ENCODE measurements around the gene DRD4. TPM values are rescaled to one million over a fixed set of nuclear protein-coding genes. Genes with fewer than 3 reads are reported as not detected.

Gene DRD4
- total RNA-seq (2014; rRNA removed; shearing (Covaris generic)) = 0.34 and 0.92 TPM in 2 replicates

DNA sequence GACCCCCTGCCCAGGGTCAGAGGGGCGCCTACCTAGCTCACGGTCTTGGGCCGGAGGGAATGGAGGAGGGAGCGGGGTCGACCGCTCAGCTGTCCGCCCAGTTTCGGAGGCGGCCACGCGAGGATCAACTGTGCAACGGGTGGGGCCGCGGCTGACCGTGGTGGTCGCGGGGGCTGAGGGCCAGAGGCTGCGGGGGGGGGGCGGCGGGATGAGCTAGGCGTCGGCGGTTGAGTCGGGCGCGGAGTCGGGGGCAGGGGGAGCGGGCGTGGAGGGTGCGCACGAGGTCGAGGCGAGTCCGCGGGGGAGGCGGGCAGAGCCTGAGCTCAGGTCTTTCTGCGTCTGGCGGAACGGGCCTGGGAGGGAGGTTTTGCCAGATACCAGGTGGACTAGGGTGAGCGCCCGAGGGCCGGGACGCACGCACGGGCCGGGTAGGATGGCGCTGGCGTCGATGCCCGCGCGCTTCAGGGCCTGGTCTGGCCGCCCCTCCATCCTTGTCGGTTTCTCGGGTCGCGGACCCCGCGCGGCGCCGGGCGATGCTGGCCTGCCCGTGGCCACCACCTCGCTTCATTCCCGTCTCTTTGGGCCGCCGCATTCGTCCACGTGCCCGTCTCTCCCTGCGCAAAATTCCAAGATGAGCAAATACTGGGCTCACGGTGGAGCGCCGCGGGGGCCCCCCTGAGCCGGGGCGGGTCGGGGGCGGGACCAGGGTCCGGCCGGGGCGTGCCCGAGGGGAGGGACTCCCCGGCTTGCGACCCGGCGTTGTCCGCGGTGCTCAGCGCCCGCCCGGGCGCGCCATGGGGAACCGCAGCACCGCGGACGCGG lies at the start of gene DRD4:
TSS of gene DRD4 (plus strand) at position 759 of the 822 bp plus-strand sequence. CDS start at position 795, 36 bp downstream.
- DNase-seq (ENCODE audit: low spot score) = no peak

DNA sequence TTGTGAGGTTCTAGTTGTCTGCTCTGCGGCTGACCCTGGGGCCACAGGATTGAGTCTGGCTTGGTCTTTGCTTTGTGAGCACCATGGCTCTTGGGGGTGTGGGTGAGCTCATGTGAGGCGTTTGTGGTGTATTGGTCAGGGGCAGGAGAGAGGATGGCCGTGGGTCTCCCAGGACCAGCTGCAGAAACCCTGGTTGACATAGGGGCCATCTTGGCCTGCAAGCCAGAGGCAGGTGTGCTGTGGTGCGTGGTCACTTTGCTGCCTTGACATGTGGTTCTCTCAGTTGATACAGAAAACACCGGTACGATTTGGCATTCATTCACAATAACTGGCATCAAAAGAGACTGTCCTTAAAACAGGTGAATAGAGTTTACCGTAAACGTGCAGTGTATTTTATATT lies 49.5 kb upstream of the DRD4 start:
- no peak for DNase-seq (ENCODE audit: low spot score)

DNA sequence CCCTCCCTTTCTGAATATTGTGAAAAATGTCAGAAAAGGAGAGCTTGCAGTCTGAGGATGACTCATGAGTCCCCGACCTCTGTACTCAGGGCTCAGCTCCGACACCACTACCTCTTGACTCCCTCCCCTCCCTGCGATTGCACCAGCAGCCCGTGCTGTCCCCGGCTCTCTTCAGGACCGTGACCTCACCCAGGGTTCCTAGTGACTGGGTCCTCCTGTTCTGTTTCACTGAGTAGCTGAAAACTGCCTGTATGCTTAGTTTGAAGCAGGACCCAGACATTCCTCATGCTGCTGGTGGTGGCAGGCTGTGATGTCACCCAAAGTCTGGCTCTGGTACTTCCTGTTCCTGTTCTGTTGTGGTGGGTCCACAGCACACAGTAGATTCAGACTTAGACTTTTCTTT lies 49.1 kb upstream of the DRD4 start:
- DNase-seq (ENCODE audit: low spot score) = peak; percentile 49

DNA sequence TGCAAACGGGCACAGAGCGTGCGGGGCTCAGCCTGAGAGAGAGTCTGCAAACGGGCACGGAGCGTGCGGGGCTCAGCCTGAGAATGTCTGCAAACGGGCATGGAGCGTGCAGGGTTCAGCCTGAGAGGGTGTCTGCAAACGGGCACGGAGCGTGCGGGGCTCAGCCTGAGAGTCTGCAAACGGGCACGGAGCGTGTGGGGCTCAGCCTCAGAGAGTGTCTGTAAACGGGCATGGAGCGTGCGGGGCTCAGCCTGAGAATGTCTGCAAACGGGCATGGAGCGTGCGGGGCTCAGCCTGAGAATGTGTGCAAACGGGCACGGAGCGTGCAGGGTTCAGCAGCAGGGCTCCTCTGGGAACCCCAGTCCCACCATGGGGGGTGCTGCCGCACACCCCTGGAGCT lies 47.3 kb upstream of the DRD4 start:
- DNase-seq (ENCODE audit: low spot score) = no peak

DNA sequence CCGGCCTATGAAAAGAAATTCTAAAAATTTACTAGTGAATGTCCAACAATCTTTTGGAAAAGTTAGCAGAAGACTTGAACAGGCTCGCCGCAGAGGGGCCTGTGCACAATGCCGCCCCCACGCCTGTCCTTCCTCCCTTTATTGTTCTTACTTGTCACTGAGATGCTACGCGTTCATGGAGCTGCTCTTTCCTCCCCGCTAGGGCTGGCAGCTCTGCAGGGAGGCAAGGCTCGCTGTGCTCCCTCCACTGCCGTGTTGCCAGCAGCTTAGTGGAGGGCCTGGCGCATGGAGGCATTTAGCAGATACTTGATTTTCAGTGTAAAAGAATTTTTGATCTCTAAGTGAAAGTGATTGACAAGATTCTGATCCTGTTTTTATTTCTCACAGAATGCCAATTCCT lies 46.1 kb upstream of the DRD4 start:
- no peak for DNase-seq (ENCODE audit: low spot score)

DNA sequence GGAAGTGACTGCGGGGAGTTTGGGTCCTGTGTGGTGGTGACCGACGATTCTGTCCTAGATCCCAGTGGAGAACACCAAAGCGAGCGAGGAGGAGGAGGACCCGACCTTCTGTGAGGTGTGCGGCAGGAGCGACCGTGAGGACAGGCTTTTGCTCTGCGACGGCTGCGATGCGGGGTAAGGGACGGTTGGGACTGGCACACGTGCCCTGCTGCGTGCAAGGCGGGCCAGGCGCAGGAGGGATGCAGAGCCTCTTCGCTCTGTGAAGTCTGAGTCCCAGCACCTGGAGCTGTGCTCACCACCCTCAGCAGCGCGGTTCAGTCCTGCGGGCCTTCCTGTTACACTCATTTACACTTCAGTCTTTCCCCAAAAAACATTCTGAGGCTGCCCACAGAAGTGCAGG lies 44.6 kb upstream of the DRD4 start:
- no peak for DNase-seq (ENCODE audit: low spot score)

DNA sequence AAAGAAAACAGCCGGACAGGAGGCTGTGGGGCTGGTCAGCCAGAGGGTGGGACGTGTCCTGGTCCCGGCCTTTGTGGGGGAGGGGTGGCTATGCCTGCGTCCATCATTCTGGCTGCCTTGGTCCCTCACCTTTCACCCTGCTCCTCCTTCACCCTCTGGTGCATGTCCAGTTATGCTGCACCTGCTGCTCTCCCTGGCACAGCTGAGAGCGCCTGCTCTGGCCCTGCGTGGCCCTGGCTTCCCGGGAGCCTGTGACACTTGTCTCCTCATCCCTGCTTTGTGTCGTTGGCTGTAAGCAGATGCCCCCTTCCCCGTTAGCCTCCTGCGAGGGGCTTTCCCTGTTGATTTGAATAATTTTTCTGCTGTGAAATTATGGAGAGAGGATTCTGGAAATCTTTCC lies 44.2 kb upstream of the DRD4 start:
- no peak for DNase-seq (ENCODE audit: low spot score)

DNA sequence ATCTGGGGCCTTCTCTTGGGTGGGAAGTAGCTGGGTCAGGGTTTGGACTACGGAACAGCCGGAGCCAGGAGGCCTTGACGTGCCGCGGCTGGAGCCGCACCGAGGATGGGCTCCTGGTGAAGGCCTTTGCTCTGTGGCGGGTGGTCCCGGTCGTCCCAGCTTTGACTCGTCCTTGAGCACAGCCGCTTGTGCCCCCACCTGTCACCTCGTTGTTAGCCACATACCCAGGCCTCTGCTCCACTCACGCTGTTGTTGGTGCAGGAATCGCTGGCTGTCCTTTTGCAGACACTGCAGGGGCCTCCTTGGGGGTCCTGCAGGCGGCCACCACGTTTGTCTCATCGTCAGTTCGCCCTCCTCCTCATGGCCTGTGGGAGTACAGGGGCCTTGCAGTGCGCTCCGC lies 43.7 kb upstream of the DRD4 start:
- no peak for DNase-seq (ENCODE audit: low spot score)

DNA sequence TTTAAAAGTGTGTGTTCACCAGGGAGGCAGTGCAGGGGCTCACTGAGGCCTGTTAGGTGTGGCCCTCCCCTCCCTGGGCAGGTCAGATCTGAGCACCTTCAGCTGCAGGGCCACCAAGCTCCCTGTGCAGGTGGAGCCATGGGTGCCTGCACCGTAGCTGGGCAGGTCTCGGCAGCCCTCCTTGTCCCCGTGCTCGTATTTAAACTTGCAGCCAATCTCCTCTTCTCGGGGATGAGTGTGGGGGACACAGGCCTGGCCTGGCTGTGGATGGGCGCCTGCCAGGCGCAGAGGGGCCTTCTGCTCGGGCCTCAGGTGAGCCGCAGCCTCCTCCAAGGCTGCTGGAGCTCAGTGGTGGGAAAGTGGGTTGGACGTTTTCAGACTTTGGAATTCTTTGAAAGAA lies 41.7 kb upstream of the DRD4 start:
- DNase-seq (ENCODE audit: low spot score) = no peak

DNA sequence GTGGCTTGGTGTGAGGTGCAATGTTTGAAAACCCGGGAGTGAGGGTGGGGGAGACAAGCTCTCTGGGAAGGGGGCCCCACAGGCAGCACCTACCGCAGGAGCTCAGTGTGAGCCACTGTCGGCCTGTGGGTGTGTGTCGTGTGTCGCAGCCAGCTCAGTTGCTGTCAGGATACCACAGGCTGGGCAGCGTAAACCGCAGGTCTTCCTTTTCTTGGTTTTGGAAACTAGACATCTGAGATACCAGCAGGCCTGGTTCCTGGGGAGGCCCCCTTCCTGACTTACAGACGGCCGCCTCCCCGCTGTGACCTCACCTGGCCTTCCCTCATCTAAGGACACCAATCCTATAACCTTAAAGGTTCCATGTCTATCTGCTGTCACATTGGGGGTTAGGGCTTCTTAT lies 40.7 kb upstream of the DRD4 start:
- no peak for DNase-seq (ENCODE audit: low spot score)

DNA sequence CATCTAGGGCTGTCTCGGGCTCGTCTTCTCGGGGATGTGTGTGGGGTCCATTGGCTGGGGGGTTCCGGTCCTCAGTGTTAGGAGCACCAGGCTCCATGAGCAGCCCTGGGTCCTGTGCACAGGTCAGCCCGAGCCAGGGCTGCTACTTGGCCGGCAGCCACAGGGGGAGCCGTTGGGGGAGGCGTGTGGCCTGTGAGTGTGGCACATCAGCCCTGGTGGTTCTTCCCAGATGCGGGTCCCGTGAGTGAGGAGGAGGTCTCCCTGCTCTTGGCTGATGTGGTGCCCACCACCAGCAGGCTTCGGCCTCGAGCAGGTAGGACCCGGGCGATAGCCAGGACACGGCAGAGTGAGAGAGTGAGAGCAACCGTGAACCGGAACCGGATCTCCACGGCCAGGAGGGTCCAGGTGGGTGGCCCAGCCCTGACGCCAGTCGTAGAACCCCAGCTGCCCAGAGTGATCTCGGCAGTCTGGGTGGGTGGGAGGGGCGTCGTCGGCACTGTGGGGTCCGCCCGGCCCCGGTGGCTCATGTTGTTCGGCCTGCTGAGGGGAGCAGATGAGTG lies 39.8 kb upstream of the DRD4 start:
- DNase-seq (ENCODE audit: low spot score) = no peak

DNA sequence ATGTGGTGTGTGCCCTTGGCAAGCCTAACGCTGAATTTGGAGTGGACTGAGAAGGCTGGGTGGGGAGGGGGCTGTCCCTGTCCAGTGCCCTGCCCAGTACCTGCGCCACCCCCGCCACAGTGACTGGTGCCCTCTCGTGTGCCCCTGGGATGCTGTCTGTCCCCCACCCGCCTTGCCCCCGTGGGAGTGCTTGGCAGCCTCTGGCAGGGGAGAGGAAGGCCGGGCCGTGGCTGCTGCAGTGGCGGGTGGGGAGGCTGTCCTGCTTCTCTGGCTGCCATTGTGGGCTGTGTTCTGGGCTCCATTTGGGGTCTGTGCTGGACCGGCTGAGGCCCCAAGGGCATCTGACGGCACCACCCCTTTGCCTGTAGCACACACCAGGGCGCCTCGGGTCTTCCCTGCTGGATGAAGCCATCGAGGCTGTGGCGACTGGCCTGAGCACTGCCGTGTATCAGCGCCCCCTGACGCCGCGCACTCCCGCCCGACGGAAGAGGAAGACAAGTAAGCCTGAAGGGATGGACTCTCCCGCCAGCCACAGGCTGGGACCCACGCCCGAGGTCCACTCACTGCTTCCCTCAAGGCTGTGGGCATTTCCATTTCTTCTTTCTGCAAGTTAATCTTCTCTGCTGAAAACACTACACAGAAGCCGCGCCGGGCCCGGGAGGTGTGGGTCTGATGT lies 38.9 kb upstream of the DRD4 start:
- no peak for DNase-seq (ENCODE audit: low spot score)

DNA sequence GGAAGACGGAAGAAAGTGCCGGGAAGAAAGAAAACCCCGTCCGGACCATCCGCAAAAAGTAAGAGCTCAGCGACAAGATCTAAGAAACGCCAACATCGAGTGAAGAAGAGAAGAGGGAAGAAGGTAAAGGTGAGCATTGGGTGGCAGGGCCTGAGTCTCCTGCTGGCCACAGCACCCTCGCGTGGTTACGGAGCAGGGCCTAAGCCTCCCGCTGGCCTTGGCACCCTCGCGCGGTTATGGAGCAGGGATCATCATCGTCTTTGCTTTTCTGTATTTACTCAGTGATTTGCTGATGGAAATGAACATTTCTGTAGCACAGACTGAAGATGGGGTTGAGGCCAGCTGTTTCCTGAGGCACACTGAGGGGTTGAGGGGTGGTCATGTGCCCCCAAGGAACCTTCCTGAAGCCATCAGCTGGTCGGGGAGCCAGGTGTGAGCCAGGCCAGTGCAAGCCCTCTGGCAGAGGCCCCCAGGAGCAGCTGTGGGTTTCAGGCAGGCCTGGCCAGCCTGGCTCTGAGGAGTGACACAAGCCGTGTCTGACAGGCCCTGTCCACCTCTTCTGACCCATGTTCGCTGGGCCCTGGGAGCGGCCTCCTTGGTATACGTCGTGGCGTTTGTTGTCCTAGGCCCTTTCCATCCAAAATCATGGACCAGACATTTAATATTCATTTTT lies 35.4 kb upstream of the DRD4 start:
- no peak for DNase-seq (ENCODE audit: low spot score)

DNA sequence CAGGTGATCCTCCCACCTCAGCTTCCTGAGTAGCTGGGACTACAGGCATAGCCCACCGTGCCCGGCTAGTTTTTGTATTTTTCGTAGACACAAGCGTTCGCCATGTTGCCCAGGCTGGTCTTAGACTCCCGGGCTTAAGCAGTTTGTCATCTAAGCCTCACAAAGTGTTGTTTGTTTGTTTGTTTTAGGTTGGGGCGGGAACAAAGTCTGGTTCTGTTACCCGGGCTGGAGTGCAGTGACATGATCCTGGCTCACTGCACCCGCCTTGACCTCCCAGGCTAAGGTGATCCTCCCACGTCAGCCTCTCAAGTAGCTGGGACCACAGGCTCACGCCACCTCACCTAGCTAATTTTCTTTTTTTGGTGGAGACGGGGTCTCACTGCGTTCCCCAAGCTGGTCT lies 33.9 kb upstream of the DRD4 start:
- DNase-seq (ENCODE audit: low spot score) = no peak

DNA sequence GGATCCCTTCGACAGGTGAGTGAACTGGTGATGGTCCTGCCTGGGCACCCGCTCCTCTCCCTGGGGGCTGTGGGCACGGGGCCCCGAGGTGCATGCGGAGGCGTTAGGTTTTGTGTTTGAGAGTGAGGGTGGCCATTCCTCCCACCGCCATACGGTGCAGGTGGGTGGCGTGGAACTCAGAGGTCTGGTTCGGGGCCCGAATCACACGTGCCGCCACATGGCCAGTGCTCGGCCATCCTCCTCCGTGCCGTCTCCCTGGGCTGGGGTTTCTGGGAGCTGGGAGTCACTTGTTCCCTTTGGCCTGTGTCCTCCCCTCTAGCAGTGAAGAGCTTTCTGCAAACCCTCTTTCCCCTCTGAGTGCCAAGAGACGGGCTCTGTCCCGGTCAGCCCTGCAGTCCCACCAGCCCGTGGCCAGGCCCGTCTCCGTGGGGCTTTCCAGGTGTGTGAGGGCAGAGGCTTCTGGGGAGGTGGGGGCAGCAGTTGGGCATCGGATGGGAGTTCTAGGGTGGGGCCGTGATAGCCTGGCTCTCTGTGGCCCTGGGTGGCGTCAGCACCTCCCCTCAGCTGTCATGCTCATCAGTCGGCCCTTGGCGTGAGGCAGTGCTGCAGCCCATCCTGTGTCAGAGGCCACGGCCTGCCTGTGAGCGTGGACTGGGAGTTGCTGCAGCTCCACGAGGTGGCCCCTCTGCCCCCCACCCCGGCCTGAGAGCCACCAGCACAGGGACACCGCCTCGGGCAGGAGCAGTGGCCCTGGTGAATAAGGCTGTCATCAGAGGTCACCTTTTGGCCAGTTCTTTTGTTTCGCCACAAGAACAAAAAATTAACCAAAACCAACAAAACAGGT lies 31.6 kb upstream of the DRD4 start:
- peak; percentile 20 for DNase-seq (ENCODE audit: low spot score)

DNA sequence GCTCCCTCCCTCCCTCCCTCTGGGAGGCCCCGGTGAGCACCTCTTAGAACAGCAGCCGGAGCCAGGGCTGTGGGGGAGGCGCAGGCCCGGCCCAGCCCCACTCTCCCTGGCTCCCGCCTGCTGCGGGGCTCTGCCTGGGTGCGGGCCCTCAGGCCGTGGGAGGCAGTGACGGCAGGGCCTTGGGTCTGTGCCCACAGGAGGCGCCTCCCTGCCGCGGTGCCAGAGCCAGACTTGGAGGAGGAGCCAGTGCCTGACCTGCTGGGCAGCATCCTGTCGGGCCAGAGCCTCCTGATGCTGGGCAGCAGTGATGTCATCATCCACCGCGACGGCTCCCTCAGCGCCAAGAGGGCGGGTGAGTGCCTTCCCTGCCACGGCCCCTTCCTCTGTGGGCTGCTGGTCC lies 30.8 kb upstream of the DRD4 start:
- DNase-seq (ENCODE audit: low spot score) = peak; percentile 95

DNA sequence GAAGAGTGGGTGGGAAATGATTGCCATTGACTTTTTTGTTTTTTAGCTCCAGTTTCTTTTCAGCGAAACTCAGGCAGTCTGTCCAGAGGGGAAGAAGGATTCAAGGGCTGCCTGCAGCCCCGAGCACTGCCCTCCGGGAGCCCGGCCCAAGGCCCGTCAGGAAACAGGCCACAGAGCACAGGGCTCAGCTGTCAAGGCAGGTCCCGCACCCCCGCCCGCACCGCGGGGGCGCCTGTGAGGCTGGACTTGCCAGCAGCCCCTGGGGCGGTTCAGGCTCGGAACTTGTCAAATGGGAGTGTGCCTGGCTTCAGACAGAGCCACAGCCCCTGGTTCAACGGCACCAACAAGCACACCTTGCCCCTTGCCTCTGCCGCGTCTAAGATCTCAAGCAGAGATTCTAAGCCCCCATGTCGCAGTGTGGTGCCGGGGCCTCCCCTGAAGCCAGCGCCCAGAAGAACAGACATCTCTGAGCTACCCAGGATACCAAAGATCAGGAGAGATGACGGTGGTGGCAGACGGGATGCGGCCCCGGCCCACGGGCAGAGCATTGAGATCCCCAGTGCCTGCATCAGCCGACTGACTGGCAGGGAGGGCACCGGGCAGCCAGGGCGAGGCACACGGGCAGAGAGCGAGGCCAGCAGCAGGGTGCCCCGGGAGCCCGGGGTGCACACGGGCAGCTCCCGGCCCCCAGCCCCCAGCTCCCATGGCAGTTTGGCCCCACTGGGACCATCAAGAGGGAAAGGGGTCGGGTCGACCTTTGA lies 29.9 kb upstream of the DRD4 start:
- DNase-seq (ENCODE audit: low spot score) = no peak

DNA sequence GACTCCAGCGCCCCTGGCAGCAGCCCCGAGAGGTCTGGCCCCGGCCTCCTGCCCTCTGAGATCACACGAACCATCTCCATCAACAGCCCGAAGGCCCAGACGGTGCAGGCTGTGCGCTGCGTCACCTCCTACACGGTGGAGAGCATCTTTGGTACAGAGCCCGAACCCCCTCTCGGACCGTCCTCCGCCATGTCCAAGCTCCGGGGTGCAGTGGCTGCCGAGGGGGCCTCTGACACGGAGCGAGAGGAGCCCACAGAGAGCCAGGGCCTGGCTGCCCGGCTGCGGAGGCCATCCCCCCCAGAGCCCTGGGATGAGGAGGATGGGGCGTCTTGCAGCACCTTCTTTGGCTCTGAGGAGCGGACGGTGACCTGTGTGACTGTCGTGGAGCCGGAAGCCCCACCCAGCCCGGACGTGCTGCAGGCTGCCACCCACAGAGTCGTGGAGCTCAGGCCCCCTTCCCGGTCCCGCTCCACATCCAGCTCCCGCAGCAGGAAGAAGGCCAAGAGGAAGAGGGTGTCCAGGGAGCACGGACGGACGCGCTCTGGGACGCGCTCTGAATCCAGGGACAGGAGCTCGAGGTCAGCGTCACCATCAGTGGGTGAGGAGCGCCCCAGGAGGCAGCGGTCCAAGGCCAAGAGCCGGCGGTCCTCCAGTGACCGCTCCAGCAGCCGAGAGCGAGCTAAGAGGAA lies 29.0 kb upstream of the DRD4 start:
- DNase-seq (ENCODE audit: low spot score) = no peak

DNA sequence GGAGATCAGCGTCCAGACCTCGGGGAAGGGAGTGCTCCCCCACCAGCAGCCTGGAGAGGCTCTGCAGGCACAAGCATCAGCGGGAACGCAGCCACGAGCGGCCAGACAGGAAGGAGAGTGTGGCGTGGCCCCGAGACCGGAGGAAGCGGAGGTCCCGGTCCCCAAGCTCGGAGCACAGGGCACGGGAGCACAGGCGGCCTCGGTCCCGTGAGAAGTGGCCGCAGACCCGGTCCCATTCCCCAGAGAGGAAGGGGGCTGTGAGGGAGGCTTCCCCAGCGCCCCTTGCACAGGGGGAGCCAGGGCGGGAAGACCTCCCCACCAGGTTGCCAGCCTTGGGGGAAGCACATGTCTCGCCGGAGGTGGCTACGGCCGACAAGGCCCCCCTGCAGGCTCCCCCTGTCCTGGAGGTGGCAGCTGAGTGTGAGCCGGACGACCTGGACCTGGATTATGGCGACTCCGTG lies 28.2 kb upstream of the DRD4 start:
- no peak for DNase-seq (ENCODE audit: low spot score)

DNA sequence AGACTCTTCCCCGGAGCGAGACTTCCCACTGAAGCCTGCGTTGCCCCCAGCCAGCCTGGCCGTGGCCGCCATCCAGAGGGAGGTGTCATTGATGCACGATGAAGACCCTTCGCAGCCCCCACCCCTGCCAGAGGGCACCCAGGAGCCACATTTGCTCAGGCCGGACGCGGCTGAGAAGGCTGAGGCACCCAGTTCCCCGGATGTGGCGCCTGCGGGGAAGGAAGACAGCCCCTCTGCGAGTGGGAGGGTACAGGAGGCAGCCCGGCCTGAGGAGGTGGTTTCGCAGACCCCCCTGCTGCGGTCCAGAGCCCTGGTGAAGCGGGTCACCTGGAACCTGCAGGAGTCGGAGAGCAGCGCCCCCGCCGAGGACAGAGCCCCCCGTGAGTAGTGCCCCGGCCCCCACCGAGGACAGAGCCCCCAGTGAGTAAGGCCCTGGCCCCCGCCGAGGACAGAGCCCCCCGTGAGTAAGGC lies 27.7 kb upstream of the DRD4 start:
- no peak for DNase-seq (ENCODE audit: low spot score)
